HG03196 (cell line): ENCODE data around the gene FYN.

Experiments
- ATAC-seq: cut with Tn5 transposase; IDR thresholded peaks from one replicate; pipeline ENCODE4 v1.9.1; 2021; ENCODE audit not compliant: unreplicated experiment

FYN gene

DNA sequence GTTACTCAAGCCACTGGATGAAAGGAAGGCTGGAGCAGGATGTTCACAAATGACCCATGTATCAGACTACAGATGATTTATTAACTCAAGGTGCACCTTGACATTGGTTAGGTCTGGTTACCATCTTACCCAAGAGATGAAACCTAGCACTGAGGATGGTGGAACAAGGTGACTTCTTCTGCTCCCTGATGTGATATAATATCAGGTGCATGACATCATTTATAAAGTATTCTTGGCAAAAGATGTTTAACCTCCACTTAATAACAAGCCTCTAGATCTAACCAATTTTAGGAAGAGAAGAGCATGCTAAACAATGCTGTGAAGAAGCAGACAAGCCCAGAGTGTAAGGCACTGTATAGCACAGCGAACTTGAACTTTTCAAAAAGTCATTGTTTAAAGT is 100.9 kb downstream of the FYN start:
- ATAC-seq, result no peak

DNA sequence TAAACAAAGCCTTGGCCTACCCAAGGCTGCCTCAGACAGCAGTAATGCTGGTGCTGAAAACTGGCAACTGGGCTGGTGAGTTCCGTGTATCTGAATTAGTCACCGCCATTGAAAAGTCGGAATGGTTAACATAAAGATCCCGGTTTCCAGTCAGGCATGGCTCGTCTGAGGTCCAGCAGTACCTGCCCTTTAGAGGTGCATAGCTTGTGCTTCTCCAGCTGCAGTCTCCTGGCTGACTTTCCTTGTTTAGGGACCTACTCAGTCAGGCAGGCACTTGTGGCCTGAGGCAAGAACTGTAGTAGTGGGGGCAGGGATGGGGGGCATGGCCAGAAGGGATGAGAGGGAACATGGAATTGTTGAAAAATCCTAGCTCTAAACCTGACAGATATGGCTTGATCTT is 101.6 kb downstream of the FYN start:
- no peak for ATAC-seq

DNA sequence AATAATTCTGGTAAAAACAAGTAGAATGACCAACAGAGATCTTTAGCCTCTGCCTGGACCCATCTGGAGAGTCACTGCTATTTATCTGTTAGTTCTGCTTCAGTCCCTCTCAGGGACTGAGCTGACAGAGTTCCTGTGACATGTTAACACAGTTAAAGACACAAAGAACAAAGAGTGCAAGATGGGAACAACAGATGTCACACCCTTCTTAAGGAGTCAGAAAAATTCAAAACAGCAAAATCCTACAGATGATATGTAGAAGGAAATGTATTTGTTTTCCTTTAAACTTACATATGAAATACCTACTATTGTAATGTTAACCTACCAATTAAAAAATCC is 102.2 kb downstream of the FYN start:
- ATAC-seq, result no peak

DNA sequence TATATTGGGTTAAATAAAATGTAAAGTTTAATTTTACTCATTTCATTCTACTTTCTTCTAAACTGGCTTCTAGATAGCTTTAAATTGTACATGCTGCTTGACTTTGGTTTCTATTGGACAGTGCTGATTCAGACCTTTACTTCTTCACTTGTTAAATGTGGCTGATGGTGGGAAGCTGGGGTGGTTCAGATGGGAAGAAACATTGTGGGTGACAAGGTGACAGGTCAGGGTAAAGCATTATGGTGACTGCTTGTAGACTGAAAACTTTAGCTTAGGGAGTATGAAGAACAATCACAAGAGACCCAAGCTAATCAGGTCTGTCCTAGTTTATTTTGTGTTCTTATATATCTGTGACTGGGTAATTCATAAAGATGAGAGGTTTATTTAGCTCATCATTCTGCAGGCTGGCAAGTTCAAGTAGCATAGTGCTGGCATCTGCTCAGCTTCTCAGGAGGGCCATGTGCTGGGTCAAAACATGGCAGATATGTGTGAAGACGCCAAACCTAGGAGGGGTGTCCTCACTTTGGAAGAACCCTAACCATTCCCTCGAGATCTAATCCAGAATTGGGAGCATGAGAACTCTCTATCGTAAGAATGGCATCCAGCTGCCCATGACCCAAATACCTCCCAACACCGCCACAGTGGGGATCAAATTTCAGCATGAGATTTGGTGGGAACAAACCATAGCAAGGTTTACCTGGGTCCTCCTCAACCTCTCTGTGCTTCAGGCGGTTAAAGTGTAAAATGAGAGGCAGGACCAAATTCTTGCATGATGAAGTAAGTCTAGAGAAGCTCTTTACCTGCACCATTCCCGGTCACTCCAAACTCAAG is 102.8 kb downstream of the FYN start:
- no peak for ATAC-seq

DNA sequence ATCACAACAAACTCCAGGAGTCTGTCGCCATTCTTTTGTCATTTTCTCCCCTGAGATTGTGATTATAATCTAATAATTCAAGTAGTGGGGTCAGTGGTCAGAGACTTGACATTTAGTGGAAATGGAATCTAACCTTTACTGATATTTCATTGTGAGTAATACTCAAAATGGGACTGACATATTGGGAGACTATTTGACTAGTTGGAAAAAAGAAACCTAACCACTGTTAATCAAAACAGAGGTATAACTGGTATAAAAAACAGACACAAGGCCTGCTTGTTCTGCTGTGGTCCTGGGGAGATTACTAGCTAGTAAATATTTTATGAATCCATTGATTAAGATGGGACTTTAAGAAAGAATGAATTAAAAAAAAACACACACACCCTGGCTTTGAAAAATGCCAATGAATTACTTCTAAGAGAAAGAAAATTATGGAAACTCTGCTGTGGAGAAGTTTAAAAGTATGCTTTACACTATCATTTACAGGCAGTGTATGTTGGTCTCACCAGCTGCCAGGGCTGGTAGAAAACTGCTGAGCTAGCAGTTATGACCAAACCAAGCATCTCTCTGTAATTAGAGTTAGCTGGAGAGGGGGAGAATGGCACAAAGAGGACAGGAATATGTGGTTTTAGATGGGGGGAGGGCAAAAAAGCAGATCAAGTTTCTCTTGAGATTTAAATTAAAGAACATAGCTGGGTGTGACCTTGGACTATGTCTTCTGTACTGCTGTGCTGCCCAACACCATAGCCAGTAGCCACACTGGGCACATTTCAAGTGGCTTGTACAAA is 103.7 kb downstream of the FYN start:
- ATAC-seq, result no peak

DNA sequence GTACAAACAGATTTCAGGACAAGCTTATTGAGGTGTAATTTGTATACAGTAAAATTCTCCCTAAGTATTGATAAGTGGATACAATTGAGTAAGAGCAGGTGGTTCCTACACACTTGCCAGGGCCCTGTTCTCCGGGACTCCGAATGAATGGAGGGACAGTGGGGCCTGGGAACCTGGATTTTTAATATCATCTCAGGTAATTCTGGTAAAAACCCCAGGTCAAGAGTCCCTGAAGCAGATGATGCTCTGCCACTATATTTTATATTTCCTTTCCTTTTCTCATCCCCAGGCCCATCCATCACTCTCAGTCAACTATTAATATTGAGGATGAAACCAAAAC is 104.9 kb downstream of the FYN start:
- no peak for ATAC-seq

DNA sequence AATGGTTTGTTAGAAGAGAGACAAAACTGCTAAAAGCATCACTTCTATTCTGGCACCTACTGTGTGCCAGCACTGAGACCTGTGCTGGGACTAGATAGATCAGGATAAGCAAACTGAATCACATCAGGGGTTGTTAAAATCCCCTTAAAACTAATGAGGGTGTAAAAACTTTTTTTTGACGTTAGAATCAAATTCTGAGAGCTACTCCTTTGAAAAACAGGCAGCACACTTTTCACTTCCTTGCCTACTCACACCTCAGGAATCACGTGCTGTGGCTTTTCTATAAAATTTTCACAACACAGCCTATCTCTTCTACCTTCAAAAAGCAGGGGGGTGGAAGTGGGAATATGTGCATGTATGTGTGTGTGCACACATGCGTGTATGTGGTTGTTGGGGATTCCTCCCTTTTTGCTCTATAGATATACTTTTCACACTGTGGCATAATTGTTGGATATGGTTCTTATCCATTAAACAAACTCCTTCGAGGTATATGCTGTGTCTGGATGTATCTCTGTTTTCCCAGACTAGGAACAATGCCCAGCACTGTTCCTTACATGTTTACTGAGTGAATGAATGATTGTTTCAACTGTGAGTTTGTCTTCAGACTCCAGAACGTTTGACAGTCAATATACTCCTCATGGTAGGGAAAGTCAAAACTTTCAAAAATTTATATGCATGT is 105.4 kb downstream of the FYN start:
- no peak for ATAC-seq

DNA sequence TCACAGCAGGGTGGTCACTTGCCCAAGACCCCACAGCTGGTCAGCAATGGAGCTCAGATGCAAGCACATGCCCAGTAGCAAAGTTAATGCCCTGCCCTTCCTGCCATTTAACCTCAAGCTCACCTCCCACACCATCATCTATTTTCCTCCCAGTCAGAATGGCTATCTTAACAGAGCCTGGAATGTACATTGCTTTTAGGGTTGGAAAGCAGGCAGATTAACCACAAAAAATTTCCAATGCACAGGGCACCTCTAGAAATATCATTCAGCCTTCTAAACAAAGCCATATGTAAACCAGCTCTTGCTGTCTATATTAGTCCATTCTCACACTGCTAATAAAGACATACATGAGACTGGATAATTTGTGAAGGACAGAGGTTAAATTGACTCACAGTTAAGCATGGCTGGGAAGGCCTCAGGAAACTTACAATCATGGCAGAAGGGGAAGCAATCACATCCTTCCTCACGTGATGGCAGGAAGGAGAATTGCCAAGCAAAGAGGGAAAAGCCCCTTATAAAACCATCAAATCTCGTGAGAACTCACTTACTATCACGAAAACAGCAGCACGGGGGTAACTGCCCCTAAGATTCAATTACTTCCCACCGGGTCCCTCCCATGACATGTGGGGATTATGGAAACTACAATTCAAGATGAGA is 106.9 kb downstream of the FYN start:
- no peak for ATAC-seq

DNA sequence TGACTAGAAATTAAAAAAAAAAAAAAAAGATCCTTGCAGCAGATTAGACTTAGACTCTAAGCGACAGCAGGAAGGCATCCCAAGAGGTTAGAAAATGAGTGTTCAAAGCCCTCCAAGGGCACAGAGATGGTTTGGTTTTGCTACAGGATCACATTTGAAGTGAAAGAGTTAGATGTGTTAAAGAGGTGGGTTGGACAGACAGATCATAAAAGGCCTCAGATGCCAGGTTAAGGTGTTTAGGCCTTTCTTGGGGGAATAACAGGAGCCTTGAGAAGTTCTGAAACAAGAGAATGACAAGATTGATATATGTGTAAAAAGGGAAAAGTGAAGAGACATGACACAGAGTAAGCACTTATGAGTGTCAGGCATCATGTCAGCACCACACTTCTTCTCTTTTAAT is 107.5 kb downstream of the FYN start:
- ATAC-seq, result no peak

DNA sequence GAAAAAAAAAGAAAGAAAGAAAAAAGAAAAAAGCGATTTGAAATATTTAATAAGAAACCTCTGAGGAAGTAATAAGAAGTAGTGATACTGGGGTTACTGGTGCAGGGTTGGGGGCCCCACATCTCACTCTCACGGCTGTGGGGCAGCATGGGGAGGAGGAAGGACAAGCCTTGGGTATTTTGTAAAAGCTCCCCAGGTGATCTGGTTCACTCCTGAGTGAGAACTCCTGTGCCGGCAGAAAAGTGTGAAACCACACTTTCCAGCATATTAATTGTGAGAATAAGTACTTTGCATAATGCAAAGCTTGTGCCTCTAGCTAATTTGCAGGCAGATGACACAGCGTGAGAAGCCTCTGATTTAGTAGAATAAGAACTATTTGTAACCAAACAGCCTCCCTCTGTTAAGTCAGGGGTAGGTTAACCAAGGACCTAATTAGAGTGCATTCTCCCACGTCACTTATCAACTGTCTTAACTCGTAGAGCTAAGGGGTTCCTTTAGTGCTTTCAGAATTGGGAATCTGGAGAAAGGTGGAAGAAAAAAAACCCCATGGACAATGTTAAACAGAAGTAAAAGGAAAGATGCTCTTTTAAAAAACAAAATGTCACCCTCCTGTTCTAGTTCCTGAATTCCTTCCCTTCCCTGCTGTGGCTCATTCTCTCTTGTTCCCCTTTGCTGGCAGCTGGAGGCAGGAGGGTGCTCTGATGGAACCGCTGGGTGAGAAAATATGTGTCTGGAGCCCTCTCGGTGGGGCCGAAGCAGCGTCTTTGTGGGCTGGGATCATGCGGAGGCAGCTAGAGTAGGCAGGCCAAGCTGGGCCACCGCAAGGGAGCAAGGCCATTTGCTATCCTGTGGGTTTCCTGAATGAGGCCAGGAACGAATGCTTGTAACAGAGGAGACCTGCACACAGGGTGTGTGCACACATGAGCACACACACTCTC is 108.7 kb downstream of the FYN start:
- peak; percentile 60 for ATAC-seq

DNA sequence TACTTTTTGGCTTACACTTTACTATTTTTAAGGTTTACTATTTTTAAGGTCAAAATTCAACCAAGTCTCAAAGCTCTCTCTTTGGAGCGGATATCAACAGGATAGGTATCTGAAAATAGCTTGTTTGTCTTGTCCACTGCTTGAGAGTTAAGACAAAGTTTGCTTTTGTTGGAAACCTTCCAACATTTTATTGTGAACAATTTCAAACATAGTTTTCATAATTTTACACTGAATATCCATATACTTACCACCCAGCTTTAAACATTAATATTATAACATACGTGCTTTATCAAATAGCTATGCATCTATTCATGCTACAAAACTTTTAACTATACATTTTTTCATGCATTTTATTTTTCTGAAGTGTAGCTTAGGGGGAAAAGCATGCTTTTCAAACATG is 109.9 kb downstream of the FYN start:
- ATAC-seq, result no peak

DNA sequence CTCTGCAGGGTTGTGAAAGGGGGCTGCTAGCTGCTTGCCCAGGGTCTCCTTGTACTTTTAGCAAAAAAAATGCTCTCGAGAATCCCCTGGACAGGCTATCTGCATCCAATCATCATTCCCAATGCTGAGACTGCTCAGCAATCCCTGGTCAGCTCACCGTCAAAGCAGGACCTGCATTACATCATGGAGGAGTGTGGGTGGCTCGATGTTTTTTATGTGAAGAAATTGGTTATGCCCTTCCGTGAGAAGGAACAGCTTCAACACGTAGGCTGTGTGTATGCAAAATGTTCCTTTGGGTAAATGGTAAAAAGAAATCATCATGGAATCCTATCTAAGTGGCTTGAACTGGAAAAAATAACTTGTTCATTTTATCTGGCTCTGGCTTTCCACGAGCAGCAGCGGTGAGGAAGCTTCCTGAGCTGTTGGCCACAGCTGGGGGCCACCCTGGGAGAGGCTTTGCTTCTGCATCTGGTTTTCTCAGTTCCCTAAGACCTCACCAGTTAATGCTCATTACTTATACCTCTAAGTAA is 111.4 kb downstream of the FYN start:
- no peak for ATAC-seq

DNA sequence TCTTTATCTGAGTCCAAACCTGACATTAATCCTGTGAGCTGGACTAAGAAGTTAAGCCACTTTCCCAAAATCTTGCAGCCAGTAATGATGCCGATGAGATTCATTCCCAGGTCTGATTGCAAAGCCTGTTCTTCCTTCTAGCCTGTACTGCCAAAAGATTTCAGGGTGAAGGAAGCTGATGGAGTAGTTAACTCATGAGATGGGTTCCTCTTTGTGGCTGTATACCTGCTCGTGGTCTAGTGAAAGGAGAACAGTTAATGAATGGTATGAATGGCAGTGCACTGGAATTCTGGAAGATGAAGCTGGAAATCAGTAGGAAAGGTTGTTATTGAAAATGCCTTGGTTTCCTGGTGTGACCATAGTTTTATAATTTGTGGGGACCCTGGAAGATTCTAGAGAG is 112.0 kb downstream of the FYN start:
- ATAC-seq, result no peak

DNA sequence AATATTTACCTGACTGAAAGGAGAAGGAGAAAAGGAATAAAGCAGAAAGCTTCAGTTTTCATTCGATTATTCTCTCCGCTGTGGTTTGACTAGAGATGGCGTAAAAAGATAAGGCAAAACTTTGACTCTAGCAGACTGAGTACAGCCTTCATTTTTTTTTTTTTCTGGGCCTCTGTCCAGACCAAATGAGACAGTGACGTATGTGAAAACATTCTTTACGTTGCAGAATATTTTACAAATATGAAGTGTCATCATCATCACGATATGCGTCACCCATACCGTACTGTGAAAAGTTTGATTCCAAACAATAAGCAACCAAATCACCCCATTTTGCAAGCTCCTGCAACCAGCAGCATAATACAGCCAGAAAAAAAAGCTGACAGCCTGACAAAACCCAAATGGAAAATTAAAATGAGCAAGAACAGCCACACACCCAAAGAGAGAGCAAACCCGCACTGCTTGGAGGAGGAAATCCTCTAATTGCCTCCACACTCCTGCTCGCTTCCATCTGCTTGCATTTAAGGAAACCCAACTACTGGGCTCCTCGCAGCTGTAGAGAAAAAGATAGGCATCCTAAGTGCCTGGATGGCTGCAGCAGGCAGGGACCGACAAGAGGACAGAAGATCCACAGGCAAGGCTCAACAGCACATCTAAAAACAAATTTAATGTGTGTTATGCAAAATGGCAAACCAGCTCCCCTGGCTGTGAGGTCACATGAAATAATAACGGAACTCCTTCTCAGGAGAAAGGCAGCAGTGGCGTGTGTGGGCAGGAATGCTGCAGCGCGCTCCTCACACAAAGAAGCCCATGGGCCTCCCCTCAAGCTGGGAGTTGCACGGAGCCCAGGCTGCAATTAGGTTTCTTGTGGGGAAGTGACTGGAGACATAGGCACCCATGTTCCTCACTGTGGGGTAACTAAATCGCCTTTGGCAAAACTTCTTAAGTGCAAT is 113.1 kb downstream of the FYN start:
- ATAC-seq, result no peak

DNA sequence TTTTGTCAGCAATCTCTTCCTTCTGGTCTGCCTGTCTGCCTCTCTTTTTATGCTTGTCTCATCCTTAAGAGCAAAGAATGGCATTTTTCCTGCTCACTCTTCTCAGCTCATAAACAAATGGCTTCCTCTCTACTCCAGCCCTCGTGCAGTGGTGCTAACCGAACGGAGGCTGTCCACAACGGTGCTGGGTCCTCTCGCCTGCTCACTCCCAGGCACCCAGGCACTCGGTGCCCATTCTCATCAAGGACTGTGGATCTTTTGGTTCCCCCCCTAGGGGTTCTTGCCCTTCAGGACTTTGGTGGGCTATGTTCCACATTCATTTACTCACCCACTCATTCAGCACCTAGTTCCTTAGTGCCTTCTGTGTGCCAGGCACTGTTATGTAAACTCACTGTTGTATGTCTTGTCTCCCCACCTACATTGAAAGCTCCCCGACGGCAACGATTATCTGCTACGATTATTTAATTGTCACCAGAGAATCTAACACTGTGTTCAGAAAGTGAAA is 113.9 kb downstream of the FYN start:
- no peak for ATAC-seq

DNA sequence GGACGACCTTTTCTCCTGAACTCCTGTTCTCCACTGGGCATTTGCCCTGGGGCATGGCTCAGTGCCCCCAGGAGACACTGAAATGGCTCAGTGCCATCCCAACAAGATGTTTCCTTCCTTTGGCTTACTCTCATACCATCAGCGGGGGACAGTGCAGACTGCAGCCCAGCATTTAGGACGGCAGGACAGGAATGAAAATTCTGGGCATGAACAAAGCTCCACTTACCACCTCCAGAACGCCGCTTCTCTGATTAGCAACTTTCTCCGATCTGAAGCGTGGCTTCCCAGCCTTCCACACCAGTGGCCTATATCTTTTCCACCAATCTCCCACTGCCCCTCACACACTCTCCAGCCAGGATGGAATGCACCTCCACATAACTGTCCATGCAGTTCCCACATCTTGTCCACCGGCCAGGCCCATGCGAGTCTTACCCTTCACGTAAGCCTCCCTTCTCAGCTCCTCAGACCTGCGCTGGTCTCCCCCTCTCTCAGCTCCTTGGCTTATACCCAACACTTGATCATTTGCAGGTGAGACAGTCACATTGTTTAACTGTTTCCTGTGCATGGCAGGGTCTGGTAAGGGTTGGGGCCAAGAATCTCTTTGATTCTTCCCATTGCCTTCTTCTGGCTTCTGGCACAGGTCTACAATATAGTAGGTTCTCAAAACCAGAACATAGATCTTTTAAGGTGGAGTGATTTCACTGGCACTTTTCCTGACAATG is 114.5 kb downstream of the FYN start:
- no peak for ATAC-seq

DNA sequence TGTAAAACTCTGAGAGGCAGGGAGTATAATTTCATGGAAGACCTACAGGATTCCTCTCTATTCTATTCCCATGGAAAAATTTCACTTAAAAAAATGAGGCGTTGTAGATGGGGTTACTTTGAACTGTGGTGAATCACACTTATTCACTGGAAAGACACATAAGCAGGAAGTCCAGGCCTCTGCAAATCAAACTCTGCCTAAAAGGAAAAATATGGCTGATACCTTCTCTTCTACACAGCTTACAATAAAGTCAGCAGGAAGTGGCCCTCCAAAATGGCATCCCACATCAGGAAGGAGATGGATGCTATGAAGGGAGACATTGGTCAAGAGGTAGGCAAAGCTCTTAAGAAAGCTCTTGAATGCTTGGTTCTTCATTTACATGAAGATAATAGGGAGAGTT is 115.9 kb downstream of the FYN start:
- no peak for ATAC-seq

DNA sequence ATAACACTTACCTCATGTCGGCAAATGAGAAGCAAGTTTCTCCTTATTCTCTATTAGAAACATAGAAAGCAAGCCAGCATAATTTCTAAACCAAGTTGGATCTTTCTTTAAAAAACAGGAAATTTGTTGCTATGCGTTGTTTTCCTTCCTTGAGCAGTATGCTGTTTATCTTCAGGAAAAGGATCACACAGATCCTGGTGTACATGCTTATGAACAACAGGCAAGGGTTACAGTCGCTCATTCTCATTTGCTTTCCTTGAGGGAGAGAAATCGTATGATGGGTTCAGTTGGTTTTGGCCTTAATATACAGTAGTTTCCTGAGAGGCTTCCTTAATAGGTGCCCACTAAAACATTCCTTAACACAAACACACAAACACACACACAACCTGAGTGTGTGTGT is 118.8 kb downstream of the FYN start:
- no peak for ATAC-seq
